ENCODE measurements around the gene COL12A1.

GRCh38 chr6:75150685-75151412, 55.0 kb downstream of the COL12A1 start:
- TF ChIP-seq, protein P1, sequence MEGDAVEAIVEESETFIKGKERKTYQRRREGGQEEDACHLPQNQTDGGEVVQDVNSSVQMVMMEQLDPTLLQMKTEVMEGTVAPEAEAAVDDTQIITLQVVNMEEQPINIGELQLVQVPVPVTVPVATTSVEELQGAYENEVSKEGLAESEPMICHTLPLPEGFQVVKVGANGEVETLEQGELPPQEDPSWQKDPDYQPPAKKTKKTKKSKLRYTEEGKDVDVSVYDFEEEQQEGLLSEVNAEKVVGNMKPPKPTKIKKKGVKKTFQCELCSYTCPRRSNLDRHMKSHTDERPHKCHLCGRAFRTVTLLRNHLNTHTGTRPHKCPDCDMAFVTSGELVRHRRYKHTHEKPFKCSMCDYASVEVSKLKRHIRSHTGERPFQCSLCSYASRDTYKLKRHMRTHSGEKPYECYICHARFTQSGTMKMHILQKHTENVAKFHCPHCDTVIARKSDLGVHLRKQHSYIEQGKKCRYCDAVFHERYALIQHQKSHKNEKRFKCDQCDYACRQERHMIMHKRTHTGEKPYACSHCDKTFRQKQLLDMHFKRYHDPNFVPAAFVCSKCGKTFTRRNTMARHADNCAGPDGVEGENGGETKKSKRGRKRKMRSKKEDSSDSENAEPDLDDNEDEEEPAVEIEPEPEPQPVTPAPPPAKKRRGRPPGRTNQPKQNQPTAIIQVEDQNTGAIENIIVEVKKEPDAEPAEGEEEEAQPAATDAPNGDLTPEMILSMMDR (IDR thresholded peaks at IDR 0.05; ENCODE audit: extremely low read depth in 1 of 2, insufficient read depth in 1 of 2, low read depth in 1 of 2, low read length in 2 of 2), result no peak
- TF ChIP-seq EZH2 (IDR thresholded peaks at IDR 0.05; ENCODE audit: borderline replicate concordance, low read depth, low read length, severe bottlenecking) (no peak), JUN (IDR thresholded peaks at IDR 0.05; ENCODE audit: borderline replicate concordance, insufficient read depth, insufficient read length, low read depth) (no peak), MAX (IDR thresholded peaks at IDR 0.05; ENCODE audit: insufficient read depth, insufficient read length) (no peak), MYC (IDR thresholded peaks at IDR 0.05; ENCODE audit: low read depth, low read length) (no peak)

Measured in endothelial cell of umbilical vein (primary cell).